Measurements from ENCODE around the gene TCERG1L.
"Not testable (repeated sequence)": the region's sequence is repeated elsewhere in the genome, so short reads cannot be mapped to it uniquely, and the experiment has no call there.

TCERG1L gene

GRCh38 chr10:131246775-131247174 is 64.7 kb downstream of the TCERG1L start:
- DNase-seq: no peak

DNA sequence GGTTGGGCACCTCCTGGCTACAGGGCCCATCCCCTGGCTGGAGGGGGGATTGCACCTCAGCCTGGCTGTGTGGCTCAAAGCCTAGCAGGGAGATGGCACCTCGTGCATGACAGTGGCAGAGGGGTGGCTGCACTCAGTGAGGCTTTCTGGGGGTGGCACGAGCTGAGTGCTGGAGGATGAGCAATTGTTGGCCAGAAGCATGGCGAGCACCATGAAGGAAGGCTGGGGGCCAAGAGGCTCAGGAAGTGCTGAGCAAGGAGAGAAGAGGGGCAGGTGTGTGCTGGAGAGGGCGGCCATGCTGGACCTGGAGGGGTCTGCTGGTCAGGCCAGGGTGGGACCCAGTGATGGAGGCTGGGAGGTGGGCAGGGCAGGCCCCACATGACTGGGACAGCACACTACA is 65.4 kb downstream of the TCERG1L start:
- no peak for DNase-seq

GRCh38 chr10:131245475-131246059 is 66.0 kb downstream of the TCERG1L start:
- no peak for DNase-seq

- DNase-seq: no peak
Observed at GRCh38 chr10:131244836-131245235, 66.7 kb downstream of the TCERG1L start.

GRCh38 chr10:131243076-131243475 is 68.4 kb downstream of the TCERG1L start:
- DNase-seq: no peak

- DNase-seq: peak; percentile 14
Observed at GRCh38 chr10:131242007-131242406, 69.5 kb downstream of the TCERG1L start.

DNA sequence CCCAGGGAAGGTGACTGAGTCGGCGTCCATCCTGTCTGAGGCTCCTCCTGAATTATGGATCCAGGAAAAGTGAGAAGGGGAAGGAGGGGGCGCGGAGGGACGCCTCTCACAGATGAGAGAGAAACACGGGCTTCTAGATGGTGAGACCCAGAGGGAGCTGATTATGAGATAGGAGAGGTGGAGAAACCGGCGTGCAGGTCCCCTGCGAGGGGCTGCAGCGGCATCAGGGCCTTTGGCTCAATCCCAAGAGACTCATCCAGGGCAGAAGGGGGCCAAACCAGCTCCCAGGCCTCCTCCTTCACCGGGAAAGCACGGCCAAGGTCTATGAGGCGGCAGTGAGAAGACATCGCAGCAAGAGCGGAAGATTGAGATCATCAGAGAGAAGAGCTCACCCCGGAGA is 70.8 kb downstream of the TCERG1L start:
- no peak for DNase-seq

GRCh38 chr10:131239926-131240325 is 71.6 kb downstream of the TCERG1L start:
- no peak for DNase-seq

DNA sequence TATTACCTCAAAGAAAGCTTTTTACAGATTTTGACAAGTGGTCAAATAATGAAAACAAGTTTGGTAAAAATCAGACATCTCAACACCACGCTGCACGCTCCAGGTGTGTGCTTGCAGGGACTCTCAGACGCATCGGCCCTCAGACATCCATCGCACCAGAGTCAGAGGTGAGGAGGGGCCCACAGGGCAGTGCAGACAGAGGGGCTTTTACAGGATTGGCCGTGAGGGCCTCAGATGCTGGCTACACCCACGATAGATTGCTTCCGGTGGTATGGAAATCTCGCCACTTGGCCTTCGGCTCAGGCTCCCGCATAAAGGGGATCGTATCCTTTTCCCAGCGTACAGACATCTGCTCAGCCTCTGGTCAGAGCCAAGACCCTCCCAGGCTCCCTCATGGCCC is 72.1 kb downstream of the TCERG1L start:
- DNase-seq: no peak

- DNase-seq: no peak
Observed at GRCh38 chr10:131238669-131239280, 72.7 kb downstream of the TCERG1L start.

GRCh38 chr10:131237991-131238651 is 73.4 kb downstream of the TCERG1L start:
- DNase-seq: no peak

DNA sequence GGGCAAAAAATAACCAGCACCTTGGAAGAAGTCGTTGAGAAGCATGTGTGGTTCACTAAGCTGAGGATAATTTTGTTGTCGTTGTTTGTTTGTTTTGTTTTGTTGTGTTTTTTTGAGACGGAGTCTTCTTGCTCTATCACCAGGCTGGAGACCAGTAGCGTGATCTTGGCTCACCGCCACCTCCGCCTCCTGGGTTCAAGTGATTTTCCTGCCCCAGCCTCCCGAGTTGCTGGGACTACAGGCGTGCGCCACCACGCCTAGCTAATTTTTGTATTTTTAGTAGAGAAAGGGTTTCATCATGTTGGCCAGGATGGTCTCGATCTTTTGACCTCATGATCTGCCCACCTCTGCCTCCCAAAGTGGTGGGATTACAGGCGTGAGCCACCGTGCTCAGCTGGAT is 76.9 kb downstream of the TCERG1L start:
- not testable (repeated sequence) for DNase-seq

DNA sequence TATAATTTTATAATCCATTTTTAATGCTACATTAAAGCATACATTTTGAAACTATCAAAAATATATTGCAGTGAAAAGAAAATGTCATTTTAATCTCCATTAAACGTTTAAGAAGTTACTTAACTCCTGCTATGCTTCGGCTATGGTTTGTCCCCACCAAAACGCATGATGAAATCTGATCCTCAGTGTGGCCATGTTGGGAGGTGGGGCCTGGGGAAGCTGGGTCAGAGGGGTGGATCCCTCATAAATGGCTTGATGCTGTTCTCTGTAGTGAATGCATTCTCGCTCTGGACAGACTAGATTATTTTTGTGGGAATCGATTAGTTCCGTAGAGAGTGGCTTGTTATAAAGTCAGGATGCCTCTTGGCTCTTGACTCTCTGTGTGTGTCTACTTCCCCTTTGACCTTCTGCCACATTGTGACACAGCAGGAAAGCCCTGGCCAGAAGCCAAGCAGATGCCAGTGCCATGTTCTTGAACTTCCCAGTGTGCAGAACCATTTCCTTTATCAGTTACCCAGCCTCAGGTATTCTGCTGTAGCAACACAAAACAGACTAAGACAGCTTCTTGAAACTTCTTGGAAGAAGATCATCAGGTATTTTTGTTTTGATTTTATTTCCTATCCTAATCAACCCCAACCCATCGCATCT is 77.8 kb downstream of the TCERG1L start:
- DNase-seq: no peak

DNA sequence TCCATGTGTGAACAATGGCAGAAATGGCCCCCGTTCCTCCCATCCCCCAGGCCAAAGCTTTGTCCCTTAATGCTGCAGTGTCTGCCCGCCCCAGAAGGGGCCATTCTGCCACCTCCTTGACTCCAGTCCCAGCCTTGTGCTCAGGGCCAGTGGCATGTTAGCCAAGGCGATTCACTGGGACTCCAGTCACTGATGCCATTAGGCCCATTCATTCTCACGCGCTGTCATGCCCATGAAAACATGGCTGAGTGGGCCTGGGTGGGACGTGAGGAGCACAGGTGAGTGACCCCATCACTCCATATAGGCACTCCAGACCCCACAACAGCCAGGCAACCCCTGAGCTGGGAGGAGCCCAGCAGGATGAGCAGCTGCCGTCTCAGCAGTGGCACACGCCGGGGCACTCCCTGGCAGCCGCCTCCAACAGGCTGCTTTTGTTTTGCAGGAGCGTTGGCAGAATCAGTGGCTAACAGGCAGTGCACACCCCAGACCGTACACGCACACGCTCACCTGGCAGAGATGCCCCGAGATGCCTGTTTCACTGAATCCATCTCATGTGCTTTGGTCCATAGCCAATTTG is 79.5 kb downstream of the TCERG1L start:
- no peak for DNase-seq

DNA sequence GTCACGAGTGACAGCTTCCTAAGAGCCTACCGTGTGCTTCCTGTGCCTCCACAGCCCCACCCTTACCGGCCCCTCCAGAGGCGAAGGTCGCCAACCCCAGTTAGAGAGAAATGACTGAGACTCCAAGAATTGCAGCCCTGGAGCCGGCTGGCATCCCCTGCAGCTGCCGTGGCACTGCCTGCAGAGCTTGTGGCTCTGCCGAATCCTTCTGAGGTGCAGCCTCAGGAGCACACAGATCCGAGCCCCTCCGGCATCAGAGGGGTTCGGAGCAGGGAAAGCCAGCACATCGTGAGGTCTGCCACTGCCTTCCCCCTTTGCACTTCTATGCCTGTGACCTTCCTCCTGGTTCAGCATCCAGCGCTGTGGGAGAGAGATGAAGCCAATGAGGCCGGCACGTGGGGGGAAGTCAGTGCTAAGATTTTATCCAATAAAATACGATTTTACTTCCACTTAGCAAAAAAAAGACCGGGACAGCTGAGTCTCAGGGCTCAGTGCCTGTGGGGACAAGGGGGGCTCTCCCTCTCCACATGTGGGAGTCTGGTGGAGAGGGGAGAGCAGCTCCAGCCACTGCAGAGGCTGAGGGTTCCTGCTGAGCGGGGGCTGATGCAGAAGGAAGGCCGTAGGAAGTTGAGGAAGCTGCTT is 80.1 kb downstream of the TCERG1L start:
- no peak for DNase-seq

- DNase-seq: no peak
Observed at GRCh38 chr10:131230641-131231322, 80.7 kb downstream of the TCERG1L start.

- no peak for DNase-seq
Observed at GRCh38 chr10:131230166-131230565, 81.4 kb downstream of the TCERG1L start.

GRCh38 chr10:131227163-131227740 is 84.3 kb downstream of the TCERG1L start:
- DNase-seq: no peak

DNA sequence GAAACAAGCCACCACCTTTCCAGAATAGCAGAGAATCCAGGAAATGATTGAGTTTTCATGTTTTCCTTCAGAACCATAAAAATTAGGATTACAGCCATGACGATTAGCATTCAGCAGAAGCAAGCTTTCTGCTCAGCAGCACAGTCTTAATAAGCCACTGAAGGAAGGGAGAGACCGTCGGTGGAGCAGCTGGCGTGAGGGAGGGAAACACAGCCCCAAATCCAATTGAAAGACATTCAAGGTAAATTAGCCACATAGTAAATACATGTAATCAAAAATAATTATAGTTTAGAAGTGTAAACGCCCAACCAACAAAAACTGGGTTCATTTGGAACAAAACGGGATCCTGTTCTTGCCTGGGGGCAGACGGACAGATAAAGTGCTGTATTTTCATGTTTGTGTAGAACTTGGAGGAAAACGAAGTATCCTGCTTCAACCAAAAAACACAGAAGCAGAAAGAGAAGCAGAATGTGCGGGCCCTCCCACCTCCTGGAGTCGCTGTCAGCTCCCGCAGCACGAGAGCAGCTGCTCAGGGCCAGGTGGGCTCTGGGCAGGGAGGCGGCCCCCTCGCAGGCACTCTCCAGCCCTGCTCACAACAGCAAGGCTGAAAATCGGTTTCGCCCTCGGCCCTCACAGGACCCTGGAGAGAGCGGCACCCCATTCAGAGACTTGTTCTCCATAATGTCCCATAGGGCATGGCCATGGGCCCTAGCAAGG is 84.9 kb downstream of the TCERG1L start:
- no peak for DNase-seq

DNA sequence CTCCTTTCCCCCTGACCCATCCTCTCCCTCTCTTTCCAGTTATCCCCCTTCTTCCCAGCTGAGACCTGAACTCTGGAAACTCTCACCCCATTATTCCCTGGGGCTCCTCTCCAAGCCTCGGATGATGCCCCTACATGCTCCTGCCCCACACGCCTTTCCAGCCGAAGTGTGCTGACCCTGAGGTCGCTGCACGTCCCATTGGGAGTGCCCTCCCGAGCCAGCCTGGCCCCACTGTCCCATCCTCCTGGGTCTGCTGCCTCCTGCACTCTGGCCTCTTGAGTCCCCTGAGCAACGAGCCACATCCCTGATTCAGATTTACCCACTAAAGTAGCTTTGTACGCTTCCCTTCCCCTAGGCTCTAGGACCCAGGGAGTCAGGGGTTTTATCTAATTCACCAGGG is 87.4 kb downstream of the TCERG1L start:
- DNase-seq: no peak

GRCh38 chr10:131223422-131223821 is 88.1 kb downstream of the TCERG1L start:
- DNase-seq: no peak

Data from DMS153 (cell line).